Measurements from ENCODE around the gene EXPH5. TPM values are rescaled to one million over a fixed set of nuclear protein-coding genes. Genes with fewer than 3 reads are reported as not detected.

EXPH5 gene
- polyA plus RNA-seq, 1 donor (not counting 4 experiments of a cell fraction or from before 2014, with no cell fraction given): 11.7 TPM

GRCh38 chr11:108556019-108556418, 37.5 kb downstream of the EXPH5 start:
- Histone ChIP-seq H3K4me1 (ENCODE audit: control insufficient read depth, extremely low read depth, insufficient read depth, low read length) (peaks cover 11% of the 10 kb centered on the region), H3K27ac (ENCODE audit: control insufficient read depth, insufficient read depth, low read length) (no peak overlapping the region), H2AFZ (ENCODE audit: control insufficient read depth, low read length) (no peak overlapping the region), H3K4me3 (ENCODE audit: control insufficient read depth in 2 of 3, extremely low read depth in 1 of 3, insufficient read depth in 2 of 3, low read depth in 1 of 3, low read length in 3 of 3) (no peak overlapping the region), H3K9me3 (ENCODE audit: control insufficient read depth, low read depth, low read length) (no peaks in the 10 kb centered on the region), H3K36me3 (ENCODE audit: control insufficient read depth in 2 of 2, extremely low read depth in 1 of 2, insufficient read depth in 2 of 2, low read length in 2 of 2) (peaks cover 0 to 1% of the 10 kb centered on the region in 2 experiments), H3K9ac (ENCODE audit: control insufficient read depth, extremely low read depth, insufficient read depth, low read length) (no peak overlapping the region), H3K9me1 (ENCODE audit: control insufficient read depth, extremely low read depth, insufficient read depth, low read length) (no peaks in the 10 kb centered on the region), H3K4me2 (ENCODE audit: control insufficient read depth, extremely low read depth, insufficient read depth, low read depth, low read length) (no peak overlapping the region), H3K79me2 (ENCODE audit: control insufficient read depth, insufficient read depth, low read length) (no peaks in the 10 kb centered on the region), H3K27me3 (ENCODE audit: control insufficient read depth, extremely low read depth, insufficient read depth, low read length) (no peaks in the 10 kb centered on the region), H4K20me1 (ENCODE audit: control insufficient read depth, extremely low read depth, insufficient read depth, low read length) (no peaks in the 10 kb centered on the region)
- DNase-seq (ENCODE audit: low read depth, low spot score) (no peak), FAIRE-seq (no peak)
- dilution Hi-C loops (cut with MboI; ENCODE audit: extremely low pct_ligation_motif_present, low sequenced_read_pairs): no loop called here
- TF ChIP-seq EZH2 (IDR thresholded peaks at IDR 0.05; ENCODE audit: low read length) (no peak), CTCF (optimal IDR thresholded peaks at IDR 0.05 in 1 of 3, IDR thresholded peaks at IDR 0.05 in 1 of 3, conservative IDR thresholded peaks at IDR 0.05 in 1 of 3; ENCODE audit: extremely low read depth in 1 of 3, insufficient read depth in 2 of 3, low read length in 3 of 3) (no peak)

GRCh38 chr11:108551651-108552462, 41.7 kb downstream of the EXPH5 start:
- Histone ChIP-seq H4K20me1 (ENCODE audit: control insufficient read depth, extremely low read depth, insufficient read depth, low read length) (no peaks in the 10 kb centered on the region), H3K9ac (ENCODE audit: control insufficient read depth, extremely low read depth, insufficient read depth, low read length) (peak overlapping the region; percentile 15), H3K9me1 (ENCODE audit: control insufficient read depth, extremely low read depth, insufficient read depth, low read length) (no peaks in the 10 kb centered on the region), H3K4me2 (ENCODE audit: control insufficient read depth, extremely low read depth, insufficient read depth, low read depth, low read length) (peak overlapping the region; percentile 59), H3K27me3 (ENCODE audit: control insufficient read depth, extremely low read depth, insufficient read depth, low read length) (no peaks in the 10 kb centered on the region), H3K27ac (ENCODE audit: control insufficient read depth, insufficient read depth, low read length) (no peak overlapping the region), H3K4me1 (ENCODE audit: control insufficient read depth, extremely low read depth, insufficient read depth, low read length) (peaks cover 17% of the 10 kb centered on the region), H3K9me3 (ENCODE audit: control insufficient read depth, low read depth, low read length) (no peaks in the 10 kb centered on the region), H3K36me3 (ENCODE audit: control insufficient read depth in 2 of 2, extremely low read depth in 1 of 2, insufficient read depth in 2 of 2, low read length in 2 of 2) (peaks cover 0 to 1% of the 10 kb centered on the region in 2 experiments), H2AFZ (ENCODE audit: control insufficient read depth, low read length) (peak overlapping the region; percentile 76), H3K79me2 (ENCODE audit: control insufficient read depth, insufficient read depth, low read length) (no peaks in the 10 kb centered on the region), H3K4me3 (ENCODE audit: control insufficient read depth in 2 of 3, extremely low read depth in 1 of 3, insufficient read depth in 2 of 3, low read depth in 1 of 3, low read length in 3 of 3) (no peak overlapping the region)
- peak; percentile 23 for FAIRE-seq
- DNase-seq (ENCODE audit: low read depth, low spot score): no peak
- TF ChIP-seq CTCF (optimal IDR thresholded peaks at IDR 0.05 in 1 of 3, IDR thresholded peaks at IDR 0.05 in 1 of 3, conservative IDR thresholded peaks at IDR 0.05 in 1 of 3; ENCODE audit: extremely low read depth in 1 of 3, insufficient read depth in 2 of 3, low read length in 3 of 3) (no peak), EZH2 (IDR thresholded peaks at IDR 0.05; ENCODE audit: low read length) (no peak)
- dilution Hi-C loops (cut with MboI; ENCODE audit: extremely low pct_ligation_motif_present, low sequenced_read_pairs): no loop called here

Measured in keratinocyte (primary cell).